ENCODE data around the gene ALOX12B.
"Not testable (repeated sequence)": the region's sequence is repeated elsewhere in the genome, so short reads cannot be mapped to it uniquely, and the experiment has no call there.

The ALOX12B gene

DNA sequence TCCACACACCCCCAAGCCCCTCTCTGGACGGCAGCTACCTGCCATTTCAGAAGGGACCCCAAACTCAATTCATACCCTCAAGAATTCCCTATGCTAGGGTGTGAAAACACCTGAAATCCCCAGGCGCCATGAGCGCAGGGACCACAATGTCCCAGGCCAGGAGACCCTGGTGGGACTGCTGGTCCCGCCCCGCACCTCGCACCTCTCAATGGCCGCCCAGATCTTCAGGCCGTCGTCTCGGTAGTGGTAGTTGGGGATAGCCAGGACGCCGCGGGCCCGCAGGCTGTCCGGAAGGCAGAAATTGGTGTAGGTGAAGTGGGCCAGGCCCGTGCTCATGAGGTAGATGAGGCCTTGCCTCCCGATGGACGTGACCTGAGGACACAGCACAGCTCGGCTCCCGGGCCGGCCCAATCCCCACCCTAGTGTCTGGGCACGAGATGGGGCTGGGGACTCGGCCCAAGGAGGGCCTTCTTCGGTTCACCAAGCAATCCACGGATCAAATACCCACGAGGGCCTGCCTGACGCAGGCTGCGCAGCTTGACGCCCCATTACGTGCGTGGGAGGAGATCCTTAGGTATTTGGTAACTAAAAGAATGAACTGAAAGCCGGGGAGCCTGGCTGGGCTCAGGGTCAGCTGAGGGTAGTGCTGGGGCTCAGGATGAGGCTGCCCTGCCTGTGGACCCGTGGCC is 21.6 kb upstream of the ALOX12B start:
- Histone ChIP-seq H3K4me3 (no peak overlapping the region), H3K27ac (no peak overlapping the region)
- TF ChIP-seq, protein P1, sequence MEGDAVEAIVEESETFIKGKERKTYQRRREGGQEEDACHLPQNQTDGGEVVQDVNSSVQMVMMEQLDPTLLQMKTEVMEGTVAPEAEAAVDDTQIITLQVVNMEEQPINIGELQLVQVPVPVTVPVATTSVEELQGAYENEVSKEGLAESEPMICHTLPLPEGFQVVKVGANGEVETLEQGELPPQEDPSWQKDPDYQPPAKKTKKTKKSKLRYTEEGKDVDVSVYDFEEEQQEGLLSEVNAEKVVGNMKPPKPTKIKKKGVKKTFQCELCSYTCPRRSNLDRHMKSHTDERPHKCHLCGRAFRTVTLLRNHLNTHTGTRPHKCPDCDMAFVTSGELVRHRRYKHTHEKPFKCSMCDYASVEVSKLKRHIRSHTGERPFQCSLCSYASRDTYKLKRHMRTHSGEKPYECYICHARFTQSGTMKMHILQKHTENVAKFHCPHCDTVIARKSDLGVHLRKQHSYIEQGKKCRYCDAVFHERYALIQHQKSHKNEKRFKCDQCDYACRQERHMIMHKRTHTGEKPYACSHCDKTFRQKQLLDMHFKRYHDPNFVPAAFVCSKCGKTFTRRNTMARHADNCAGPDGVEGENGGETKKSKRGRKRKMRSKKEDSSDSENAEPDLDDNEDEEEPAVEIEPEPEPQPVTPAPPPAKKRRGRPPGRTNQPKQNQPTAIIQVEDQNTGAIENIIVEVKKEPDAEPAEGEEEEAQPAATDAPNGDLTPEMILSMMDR (IDR thresholded peaks at IDR 0.05), result no peak
- no peak for DNase-seq (ENCODE audit: low spot score)

GRCh38 chr17:8106980-8107379 is 19.5 kb upstream of the ALOX12B start:
- H3K4me3 ChIP-seq; DNase-seq (ENCODE audit: low spot score); H3K27ac ChIP-seq: not testable (repeated sequence)

DNA sequence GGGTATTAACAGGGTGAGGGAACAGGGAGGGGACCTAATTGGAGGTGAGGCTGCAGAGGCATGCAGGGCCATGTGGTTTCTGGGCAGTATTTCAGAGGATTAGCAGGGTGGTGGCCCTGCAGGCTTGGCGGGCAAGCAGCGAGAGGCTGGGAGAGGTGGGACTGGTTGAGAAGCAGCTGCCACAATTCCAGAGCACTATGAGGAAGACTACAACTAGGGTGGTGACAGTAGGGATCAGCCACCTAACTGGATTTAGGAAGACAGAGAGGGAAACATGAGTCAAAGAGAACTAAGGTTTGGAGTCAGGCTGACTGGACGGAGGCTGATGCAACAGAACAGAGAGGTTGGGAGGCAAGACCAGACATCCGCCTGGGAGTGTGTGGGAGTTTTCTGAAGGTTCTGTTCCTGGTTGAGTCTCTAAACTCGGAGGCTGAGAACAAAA is 18.5 kb upstream of the ALOX12B start:
- H3K27ac ChIP-seq, result no peak overlapping the region
- no peak overlapping the region for H3K4me3 ChIP-seq
- no peak for DNase-seq (ENCODE audit: low spot score)
- TF ChIP-seq, protein P1 (IDR thresholded peaks at IDR 0.05), result no peak

DNA sequence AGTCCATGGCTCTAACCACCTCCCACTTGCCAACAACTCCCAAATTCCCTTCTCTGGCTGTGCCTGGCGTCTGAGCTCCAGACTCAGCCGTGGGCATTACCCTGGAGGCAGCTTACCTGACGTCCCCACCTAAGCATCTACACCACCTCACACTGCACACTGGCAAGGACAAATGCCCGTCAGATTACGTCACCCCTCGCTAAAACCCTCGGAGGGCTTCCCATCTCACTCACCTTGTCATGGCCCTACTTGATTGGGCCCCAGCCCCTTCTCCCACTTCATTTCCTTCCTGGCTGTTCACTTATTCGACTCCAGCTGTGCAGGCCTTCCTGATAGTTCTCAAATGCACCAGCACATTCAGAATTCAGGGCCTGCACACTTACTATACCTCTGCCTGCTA is 17.4 kb upstream of the ALOX12B start:
- DNase-seq (ENCODE audit: low spot score), result no peak
- TF ChIP-seq, protein P1 (IDR thresholded peaks at IDR 0.05), result no peak
- Histone ChIP-seq H3K27ac (no peak overlapping the region), H3K4me3 (no peak overlapping the region)

DNA sequence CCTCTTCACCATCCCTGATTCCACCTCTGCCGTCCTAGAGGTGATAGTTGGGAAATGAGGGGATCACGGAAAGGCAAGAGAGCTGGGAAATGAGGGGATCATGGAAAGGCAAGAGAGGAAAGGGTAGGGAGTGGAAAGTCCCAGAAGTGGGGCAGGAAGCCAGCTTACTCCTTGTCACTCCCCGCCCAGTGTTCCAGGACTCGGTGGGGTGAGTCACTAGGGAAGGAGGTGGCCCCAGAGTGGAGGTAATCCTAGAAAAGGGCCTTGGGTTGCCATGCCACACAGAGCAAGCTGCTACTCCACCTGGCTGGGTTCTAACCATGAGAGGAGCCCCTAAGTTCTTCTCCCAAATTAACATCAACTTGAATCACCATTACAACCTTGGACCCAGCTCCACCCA is 16.0 kb upstream of the ALOX12B start:
- Histone ChIP-seq H3K27ac (no peak overlapping the region), H3K4me3 (no peak overlapping the region)
- no peak for DNase-seq (ENCODE audit: low spot score)
- TF ChIP-seq, protein P1 (IDR thresholded peaks at IDR 0.05), result no peak

GRCh38 chr17:8101721-8102120 is 14.2 kb upstream of the ALOX12B start:
- TF ChIP-seq, protein P1 (IDR thresholded peaks at IDR 0.05), result no peak
- Histone ChIP-seq H3K27ac (no peak overlapping the region), H3K4me3 (no peak overlapping the region)
- no peak for DNase-seq (ENCODE audit: low spot score)

DNA sequence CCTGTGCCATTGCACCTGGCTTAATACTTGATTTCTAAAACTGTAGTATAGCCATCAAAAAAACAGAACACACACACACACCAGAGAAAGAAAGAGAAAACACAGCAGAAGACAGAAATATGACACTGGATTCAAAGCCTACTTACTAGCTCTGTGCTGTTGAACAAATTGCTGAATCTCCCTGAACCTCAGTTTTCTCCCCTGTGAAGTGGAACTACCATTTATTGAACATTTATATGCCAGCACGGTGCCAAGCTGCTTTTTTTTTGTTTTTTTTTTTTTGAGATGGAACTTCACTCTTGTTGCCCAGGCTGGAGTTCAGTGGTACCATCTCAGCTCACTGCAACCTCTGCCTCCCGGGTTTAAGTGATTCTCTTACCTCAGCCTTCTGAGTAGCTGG is 13.2 kb upstream of the ALOX12B start:
- DNase-seq (ENCODE audit: low spot score), result no peak
- TF ChIP-seq, protein P1 (IDR thresholded peaks at IDR 0.05), result no peak
- Histone ChIP-seq H3K4me3 (no peak overlapping the region), H3K27ac (no peak overlapping the region)
